Measurements from ENCODE around the gene MYRIP. TPM values are rescaled to one million over a fixed set of nuclear protein-coding genes. Genes with fewer than 3 reads are reported as not detected.
A peak's percentile ranks its signal among the peaks of the same experiment; 100 is the strongest.

MYRIP gene
- total RNA-seq, 2 donors from 2014 or later = 6.3 to 8.7 TPM

- no peaks in the 10 kb centered on the region for H3K36me3 ChIP-seq
- no peak overlapping the region for H3K4me3 ChIP-seq
- intact Hi-C loops (cut with DNase I) = no loop called here
- H3K27ac ChIP-seq = no peak overlapping the region
- TF ChIP-seq CTCF (IDR thresholded peaks at IDR 0.05) = no peak
- H3K9me3 ChIP-seq = no peaks in the 10 kb centered on the region
- DNase-seq = no peak
- H3K9ac ChIP-seq (ENCODE audit: low read depth in 2 of 2, low read length in 2 of 2) = no peak overlapping the region
- H3K27me3 ChIP-seq = no peaks in the 10 kb centered on the region
- H3K4me1 ChIP-seq = no peaks in the 10 kb centered on the region
Observed at GRCh38 chr3:40008796-40009195, 199.4 kb downstream of the MYRIP start.

GRCh38 chr3:40009991-40010390 lies 200.6 kb downstream of the MYRIP start:
- Histone ChIP-seq H3K4me1 (no peaks in the 10 kb centered on the region), H3K9me3 (no peaks in the 10 kb centered on the region), H3K27ac (no peak overlapping the region), H3K27me3 (no peaks in the 10 kb centered on the region), H3K36me3 (no peaks in the 10 kb centered on the region), H3K4me3 (no peak overlapping the region), H3K9ac (ENCODE audit: low read depth in 2 of 2, low read length in 2 of 2) (no peak overlapping the region)
- intact Hi-C loops (cut with DNase I) = no loop called here
- no peak for TF ChIP-seq CTCF (IDR thresholded peaks at IDR 0.05)
- DNase-seq = no peak

- intact Hi-C loops (cut with DNase I) = no loop called here
- no peaks in the 10 kb centered on the region for H3K27me3 ChIP-seq
- no peak overlapping the region for H3K9ac ChIP-seq (ENCODE audit: low read depth in 2 of 2, low read length in 2 of 2)
- TF ChIP-seq CTCF (IDR thresholded peaks at IDR 0.05) = no peak
- no peak overlapping the region for H3K27ac ChIP-seq
- H3K36me3 ChIP-seq = no peaks in the 10 kb centered on the region
- H3K4me1 ChIP-seq = no peaks in the 10 kb centered on the region
- DNase-seq = no peak
- H3K9me3 ChIP-seq = no peaks in the 10 kb centered on the region
- H3K4me3 ChIP-seq = no peak overlapping the region
Observed at GRCh38 chr3:40012381-40012780, 203.0 kb downstream of the MYRIP start.

GRCh38 chr3:40016391-40016790 lies 207.0 kb downstream of the MYRIP start:
- no peaks in the 10 kb centered on the region for H3K27me3 ChIP-seq
- TF ChIP-seq CTCF (IDR thresholded peaks at IDR 0.05) = no peak
- H3K27ac ChIP-seq = no peak overlapping the region
- H3K4me3 ChIP-seq = no peak overlapping the region
- H3K4me1 ChIP-seq = no peaks in the 10 kb centered on the region
- no peak for DNase-seq
- H3K36me3 ChIP-seq = no peaks in the 10 kb centered on the region
- intact Hi-C loops (cut with DNase I) = no loop called here
- H3K9me3 ChIP-seq = no peaks in the 10 kb centered on the region
- H3K9ac ChIP-seq (ENCODE audit: low read depth in 2 of 2, low read length in 2 of 2) = no peak overlapping the region

GRCh38 chr3:40018369-40018768 lies 209.0 kb downstream of the MYRIP start:
- no peak for TF ChIP-seq CTCF (IDR thresholded peaks at IDR 0.05)
- intact Hi-C loops (cut with DNase I) = no loop called here

GRCh38 chr3:40019376-40019775 lies 210.0 kb downstream of the MYRIP start:
- Histone ChIP-seq H3K4me1 (no peaks in the 10 kb centered on the region), H3K36me3 (no peaks in the 10 kb centered on the region), H3K4me3 (no peak overlapping the region), H3K9ac (ENCODE audit: low read depth in 2 of 2, low read length in 2 of 2) (no peak overlapping the region), H3K27me3 (no peaks in the 10 kb centered on the region), H3K9me3 (no peaks in the 10 kb centered on the region), H3K27ac (no peak overlapping the region)
- peak; percentile 41 for DNase-seq
- intact Hi-C loops (cut with DNase I) = no loop called here
- no peak for TF ChIP-seq CTCF (IDR thresholded peaks at IDR 0.05)

More at GRCh38 chr3:40018369-40018768, 209.0 kb downstream of the MYRIP start:
- no peaks in the 10 kb centered on the region for H3K36me3 ChIP-seq
- no peaks in the 10 kb centered on the region for H3K9me3 ChIP-seq
- no peak for DNase-seq
- H3K27ac ChIP-seq = no peak overlapping the region
- H3K9ac ChIP-seq (ENCODE audit: low read depth in 2 of 2, low read length in 2 of 2) = no peak overlapping the region
- H3K27me3 ChIP-seq = no peaks in the 10 kb centered on the region
- H3K4me1 ChIP-seq = no peaks in the 10 kb centered on the region
- no peak overlapping the region for H3K4me3 ChIP-seq
